Measurements from ENCODE around the gene P3H2.

DNA sequence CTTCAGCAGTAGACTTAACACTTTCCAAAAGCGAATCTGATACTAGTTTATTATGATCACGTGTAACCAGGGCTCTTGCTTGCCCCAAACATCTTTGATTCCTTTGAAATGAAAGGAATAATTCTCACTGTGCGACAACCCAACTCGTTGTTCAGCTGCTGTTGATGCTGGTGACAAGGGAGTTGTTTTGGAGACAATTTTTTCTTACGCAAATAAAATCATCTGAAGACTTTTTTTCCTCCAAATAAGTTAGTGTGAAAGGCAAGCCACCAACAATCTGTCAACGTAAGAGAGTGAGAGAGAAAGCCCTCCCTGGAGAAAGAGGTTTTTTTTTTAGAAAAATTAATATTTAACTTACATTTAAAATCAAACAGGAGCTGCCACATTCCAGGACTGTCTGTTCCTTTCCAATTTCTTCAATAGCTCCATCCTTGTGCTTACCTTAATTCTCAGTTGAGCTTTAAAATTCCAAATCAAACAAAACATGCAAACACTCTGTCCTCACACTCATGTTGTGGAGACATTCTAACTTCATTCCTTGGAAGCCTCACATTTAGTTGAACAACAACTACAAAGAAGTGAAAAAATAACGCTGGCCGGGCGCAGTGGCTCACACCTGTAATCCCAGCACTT lies 4.9 kb upstream of the P3H2 start:
- TF ChIP-seq, protein P1, sequence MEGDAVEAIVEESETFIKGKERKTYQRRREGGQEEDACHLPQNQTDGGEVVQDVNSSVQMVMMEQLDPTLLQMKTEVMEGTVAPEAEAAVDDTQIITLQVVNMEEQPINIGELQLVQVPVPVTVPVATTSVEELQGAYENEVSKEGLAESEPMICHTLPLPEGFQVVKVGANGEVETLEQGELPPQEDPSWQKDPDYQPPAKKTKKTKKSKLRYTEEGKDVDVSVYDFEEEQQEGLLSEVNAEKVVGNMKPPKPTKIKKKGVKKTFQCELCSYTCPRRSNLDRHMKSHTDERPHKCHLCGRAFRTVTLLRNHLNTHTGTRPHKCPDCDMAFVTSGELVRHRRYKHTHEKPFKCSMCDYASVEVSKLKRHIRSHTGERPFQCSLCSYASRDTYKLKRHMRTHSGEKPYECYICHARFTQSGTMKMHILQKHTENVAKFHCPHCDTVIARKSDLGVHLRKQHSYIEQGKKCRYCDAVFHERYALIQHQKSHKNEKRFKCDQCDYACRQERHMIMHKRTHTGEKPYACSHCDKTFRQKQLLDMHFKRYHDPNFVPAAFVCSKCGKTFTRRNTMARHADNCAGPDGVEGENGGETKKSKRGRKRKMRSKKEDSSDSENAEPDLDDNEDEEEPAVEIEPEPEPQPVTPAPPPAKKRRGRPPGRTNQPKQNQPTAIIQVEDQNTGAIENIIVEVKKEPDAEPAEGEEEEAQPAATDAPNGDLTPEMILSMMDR (IDR thresholded peaks at IDR 0.05), result no peak
- TF ChIP-seq POLR2A (IDR thresholded peaks at IDR 0.05), result no peak

Measured in thyroid gland (tissue), 4 donors.